ENCODE data around the gene STRA6.
A peak's percentile ranks its signal among the peaks of the same experiment; 100 is the strongest.
"Not testable (repeated sequence)": the region's sequence is repeated elsewhere in the genome, so short reads cannot be mapped to it uniquely, and the experiment has no call there.

Gene STRA6

GRCh38 chr15:74179101-74179841, 23.3 kb downstream of the STRA6 start:
- peak; percentile 75 for DNase-seq

GRCh38 chr15:74178326-74179100, 24.1 kb downstream of the STRA6 start:
- no peak for DNase-seq

GRCh38 chr15:74176262-74177214, 26.0 kb downstream of the STRA6 start:
- no peak for DNase-seq

- no peak for DNase-seq
Observed at GRCh38 chr15:74175271-74176191, 27.1 kb downstream of the STRA6 start.

GRCh38 chr15:74174958-74175253, 27.7 kb downstream of the STRA6 start:
- no peak for DNase-seq

- no peak for DNase-seq
Observed at GRCh38 chr15:74174219-74174957, 28.2 kb downstream of the STRA6 start.

DNA sequence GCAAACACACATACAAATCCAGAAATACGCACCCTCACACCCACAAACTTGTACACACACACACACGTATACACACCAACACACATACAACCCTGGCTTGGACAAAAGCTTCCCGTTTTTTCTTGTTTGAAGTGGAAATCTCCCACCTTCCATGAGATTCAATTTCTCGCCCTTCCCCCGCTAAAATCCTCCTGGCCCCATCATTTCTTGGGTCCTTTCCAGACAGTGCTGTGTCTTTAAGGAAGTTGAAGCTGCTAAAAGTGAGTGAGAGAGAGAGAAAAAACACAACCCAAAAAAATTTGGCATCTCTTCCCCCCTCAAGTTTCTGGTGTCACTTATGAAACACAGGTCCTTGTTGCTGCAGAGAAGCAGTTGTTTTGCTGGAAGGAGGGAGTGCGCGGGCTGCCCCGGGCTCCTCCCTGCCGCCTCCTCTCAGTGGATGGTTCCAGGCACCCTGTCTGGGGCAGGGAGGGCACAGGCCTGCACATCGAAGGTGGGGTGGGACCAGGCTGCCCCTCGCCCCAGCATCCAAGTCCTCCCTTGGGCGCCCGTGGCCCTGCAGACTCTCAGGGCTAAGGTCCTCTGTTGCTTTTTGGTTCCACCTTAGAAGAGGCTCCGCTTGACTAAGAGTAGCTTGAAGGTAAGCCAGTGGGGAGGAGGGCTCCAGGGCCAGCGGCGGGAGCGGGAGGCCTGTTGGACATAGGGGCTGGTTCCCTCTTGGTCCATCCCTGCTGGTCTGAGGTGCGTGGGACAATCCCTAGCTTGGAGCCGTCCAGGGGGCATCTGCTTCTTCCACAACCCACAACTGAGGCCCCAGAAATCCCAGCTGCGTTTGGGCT, 29.0 kb downstream of the STRA6 start, which contains the start of gene ISLR:
ISLR (plus strand) TSS at position 331 of the 839 bp plus-strand sequence. CDS start 1,149 bp downstream, outside the sequence.
- no peak for DNase-seq

DNA sequence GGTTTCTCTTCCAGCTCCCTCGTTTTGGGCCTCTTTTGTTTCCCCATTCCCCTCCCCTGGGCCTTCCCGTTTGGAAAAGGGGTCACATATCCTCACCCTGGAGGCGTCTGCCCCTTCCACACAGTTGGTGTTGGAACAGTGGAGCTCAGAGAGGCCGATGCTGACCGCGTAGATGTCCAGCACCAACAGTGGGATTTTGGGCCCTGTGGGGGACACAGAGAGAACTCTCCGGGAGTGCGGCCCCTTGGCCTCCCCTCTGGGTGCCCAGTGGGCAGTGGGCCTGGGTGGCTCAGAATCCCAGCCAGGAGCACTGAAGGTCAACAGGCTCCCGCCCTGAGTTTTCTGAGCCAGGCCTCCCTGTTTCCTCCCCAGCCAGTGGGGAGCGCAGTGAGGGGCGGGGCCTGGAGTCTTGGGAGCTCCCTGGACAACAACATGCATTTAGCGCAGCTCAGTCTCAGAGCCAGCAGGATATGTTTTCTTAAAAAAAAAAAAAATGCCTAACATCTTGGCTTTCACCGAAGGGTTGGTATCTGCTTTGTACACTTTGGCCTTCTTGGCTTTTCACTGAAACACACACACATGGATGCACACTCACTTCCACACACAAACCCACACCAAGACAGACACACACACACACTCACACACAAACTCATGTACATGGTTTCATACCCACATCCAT, 29.7 kb downstream of the STRA6 start:
- DNase-seq, result no peak

DNA sequence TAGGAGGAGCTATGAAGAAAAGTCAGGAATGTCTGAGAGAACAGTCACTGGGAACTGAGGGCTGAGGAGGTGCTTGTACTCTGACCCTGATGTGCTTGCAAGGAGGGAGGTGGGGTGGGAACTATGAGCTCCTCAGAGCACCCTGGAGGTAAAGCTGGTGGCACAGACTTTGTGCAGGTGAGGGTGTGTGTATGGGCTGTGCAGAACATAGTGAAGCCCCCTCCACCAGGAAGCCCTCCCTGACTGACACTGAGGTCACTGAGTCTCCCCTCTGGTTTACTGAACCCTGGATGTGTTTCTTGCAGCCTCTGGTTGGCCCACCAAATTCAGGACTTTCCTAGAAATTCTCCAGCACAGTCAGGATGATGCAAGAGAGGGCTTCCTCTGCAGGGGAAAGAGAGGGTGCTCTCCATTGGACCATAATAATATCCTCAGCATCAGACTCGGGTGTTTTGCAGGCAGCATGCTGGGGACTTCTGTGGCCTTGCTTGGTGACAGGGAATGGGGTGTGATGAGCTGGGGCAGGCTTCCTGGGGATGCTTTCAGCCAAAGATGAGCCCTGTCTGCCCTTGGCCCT, 30.5 kb downstream of the STRA6 start:
- no peak for DNase-seq

GRCh38 chr15:74170875-74171578, 31.6 kb downstream of the STRA6 start:
- no peak for DNase-seq

GRCh38 chr15:74170071-74170844, 32.3 kb downstream of the STRA6 start:
- DNase-seq, result no peak

GRCh38 chr15:74168711-74169126, 33.9 kb downstream of the STRA6 start:
- no peak for DNase-seq

DNA sequence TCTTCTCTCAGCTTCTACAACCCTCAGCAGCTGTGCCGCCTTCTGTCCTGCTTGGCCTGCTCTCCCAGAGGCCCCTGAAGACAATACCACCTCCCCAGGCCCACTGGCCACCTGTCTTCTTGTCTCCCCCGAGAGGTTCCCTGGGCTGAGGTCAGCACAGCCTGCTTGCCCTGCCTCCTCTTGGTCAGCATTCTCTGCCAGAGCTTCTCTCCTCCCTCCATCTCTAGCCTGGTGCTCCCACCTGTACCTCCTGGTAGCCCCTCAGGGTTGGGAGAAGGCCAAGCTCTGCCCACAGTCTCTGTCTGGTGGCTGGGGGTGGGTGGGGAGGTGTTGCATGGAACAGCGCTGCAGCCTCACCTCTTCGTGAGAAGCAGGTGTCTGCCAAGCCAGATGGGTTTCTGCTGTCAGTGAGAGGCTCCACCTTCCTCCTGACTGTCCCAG, 34.7 kb downstream of the STRA6 start:
- DNase-seq, result no peak

DNA sequence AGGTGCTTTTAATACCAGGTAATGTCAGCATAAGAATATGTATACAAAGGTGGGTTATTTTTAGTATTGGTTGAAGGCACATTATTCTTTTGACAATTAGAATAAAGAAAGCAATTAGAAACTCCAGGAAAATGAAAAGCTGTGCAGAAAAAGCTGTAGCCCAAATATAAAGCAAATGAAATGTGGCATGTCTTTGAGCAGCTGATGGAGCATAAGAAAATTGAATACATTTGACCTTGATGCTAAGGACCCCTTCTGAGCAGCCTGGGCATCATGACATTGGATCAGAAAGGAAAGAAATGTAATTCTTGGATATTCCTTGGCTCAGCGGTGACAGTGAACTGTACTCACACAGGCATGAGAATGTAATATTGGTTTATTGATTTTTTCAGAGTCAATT, 37.1 kb downstream of the STRA6 start:
- DNase-seq, result no peak

DNA sequence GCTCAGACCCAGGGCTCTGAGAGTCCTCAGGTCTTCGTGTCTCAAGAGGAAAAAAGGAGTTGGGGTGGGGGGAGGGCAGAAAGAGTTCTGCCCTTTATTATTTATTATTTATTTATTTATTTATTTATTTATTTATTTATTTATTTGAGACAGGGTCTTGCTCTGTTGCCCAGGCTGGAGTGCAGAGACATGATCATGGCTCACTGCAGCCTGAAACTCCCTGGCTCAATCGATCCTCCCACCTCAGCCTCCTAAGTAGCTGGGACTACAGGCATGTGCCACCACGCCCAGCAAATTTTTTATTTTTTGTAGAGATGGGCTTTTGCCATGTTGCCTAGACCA, 40.4 kb downstream of the STRA6 start:
- not testable (repeated sequence) for DNase-seq

DNA sequence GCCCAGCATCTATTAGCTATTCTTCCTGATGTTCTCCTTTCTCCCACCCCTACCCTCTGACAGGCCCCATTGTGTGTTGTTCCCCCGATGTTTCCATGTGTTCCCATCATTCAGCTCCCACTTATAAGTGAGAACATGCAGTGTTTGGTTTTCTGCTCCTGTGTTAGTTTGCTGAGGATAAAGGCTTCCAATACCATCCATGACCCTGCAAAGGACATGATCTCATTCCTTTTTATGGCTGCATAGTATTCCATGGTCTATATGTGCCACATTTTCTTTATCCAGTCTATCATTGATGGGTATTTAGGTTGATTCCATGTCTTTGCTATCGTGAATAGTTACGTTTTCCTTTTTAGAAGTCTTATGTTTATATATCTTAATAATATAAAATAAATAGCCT, 42.2 kb downstream of the STRA6 start:
- not testable (repeated sequence) for DNase-seq

DNA sequence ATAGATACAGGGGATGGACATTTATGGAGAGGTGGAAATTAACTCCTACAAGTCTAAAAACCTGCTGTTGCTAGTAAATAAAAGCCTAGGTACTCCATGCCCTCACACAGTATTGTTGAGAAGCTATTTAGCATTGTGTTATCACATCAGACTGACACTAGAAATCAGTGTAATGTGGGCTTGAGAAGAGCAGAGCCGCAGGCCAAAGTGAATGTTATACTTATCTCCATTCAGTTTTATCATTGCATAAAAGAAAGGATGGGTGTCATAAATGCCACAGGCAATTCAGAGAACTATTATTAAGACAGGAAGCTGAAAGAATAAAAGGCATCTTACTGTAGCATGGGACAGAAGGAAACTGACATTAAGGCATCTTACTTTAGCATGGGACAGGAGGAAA, 42.8 kb downstream of the STRA6 start:
- no peak for DNase-seq
